ENCODE data around the gene SFRP2. TPM values are rescaled to one million over a fixed set of nuclear protein-coding genes. Genes with fewer than 3 reads are reported as not detected.
A peak's percentile ranks its signal among the peaks of the same experiment; 100 is the strongest.

The SFRP2 gene
- total RNA-seq, 2 donors from 2014 or later: 1.4 to 1.5 TPM

DNA sequence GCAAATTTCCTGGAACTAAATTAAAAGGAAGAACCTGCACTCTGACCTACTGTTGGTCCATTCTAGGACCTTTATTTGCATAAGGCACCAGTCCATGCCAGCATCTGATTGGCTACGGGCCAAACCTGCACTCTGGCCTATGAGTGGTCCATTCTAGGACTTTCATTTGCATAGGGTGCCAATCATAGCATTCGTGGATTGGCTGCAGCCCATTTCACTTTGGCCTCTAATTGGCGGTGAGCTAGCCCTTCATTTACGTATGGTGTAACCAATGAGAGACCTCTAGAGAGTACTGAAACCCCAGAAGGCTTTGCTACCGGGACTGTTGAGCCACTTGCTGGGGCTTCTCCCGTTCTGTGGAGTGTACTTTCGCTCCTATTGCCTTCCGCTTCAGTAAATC lies 23.0 kb downstream of the SFRP2 start:
- DNase-seq (ENCODE audit: low spot score): no peak
- no peaks in the 10 kb centered on the region for H3K9me3 ChIP-seq
- H3K27me3 ChIP-seq: no peaks in the 10 kb centered on the region
- TF ChIP-seq, protein P1, sequence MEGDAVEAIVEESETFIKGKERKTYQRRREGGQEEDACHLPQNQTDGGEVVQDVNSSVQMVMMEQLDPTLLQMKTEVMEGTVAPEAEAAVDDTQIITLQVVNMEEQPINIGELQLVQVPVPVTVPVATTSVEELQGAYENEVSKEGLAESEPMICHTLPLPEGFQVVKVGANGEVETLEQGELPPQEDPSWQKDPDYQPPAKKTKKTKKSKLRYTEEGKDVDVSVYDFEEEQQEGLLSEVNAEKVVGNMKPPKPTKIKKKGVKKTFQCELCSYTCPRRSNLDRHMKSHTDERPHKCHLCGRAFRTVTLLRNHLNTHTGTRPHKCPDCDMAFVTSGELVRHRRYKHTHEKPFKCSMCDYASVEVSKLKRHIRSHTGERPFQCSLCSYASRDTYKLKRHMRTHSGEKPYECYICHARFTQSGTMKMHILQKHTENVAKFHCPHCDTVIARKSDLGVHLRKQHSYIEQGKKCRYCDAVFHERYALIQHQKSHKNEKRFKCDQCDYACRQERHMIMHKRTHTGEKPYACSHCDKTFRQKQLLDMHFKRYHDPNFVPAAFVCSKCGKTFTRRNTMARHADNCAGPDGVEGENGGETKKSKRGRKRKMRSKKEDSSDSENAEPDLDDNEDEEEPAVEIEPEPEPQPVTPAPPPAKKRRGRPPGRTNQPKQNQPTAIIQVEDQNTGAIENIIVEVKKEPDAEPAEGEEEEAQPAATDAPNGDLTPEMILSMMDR (IDR thresholded peaks at IDR 0.05): no peak
- no peak overlapping the region for H3K27ac ChIP-seq
- H3K4me1 ChIP-seq: no peaks in the 10 kb centered on the region
- no peak overlapping the region for H3K4me3 ChIP-seq
- H3K36me3 ChIP-seq: no peaks in the 10 kb centered on the region

DNA sequence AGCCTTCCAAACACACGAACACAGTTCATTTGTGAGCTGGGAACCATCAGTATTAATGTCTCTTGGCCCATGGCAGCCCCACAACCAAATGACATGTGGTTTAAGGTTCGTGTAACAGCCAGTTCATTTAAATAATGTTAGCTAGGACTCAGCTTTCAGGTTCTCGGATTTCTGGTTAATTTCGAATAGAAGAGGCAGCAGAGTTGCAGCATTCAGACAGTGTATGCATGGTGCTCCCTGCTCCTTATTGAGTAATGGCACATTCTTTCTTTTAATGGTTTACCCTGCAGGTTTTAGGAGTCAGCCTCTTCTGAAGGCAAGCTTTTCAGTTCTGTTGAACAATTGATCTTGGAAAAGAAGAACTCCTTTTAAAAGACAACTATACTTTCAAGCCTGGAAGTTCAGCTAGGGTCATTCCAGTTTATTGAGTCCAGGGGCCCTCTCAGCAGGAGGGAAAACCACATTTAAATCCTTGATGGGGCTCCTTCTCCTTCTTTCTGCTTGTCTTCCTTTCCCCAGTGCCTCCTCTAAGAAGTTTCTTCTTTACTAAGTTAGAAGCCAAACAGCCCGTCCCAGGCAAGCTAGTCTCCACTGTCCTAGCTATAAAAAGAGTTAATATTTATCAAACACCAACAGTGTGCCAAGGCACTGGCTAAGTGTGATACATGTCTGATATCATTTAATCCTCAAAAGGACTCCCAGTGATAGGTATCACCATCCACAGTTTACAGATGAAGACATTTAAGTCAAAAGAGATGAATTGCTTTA lies 24.1 kb downstream of the SFRP2 start:
- no peak for DNase-seq (ENCODE audit: low spot score)
- Histone ChIP-seq H3K27ac (no peak overlapping the region), H3K9me3 (no peaks in the 10 kb centered on the region), H3K36me3 (no peaks in the 10 kb centered on the region), H3K4me3 (no peak overlapping the region), H3K4me1 (no peaks in the 10 kb centered on the region), H3K27me3 (no peaks in the 10 kb centered on the region)
- TF ChIP-seq, protein P1 (IDR thresholded peaks at IDR 0.05): no peak

DNA sequence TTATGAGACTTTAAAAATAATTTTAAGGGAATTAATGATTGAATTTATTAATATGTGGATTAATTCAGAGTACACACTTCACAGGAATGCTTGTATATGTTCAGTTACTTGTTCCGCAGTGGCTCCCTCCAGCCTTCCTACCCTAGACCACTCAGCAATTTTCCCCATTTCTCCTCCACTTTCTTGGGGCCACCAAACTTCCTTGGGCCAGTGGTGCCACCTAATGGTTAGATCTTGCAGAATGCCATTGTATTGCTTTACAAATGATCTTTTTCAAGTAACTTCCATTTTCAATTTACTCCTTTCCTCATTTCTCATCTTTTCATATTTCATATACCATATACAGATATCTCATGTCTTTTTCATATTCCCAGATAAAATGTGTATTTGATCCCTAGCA lies 25.5 kb downstream of the SFRP2 start:
- TF ChIP-seq, protein P1 (IDR thresholded peaks at IDR 0.05): no peak
- H3K36me3 ChIP-seq: no peaks in the 10 kb centered on the region
- no peak for DNase-seq (ENCODE audit: low spot score)
- H3K27ac ChIP-seq: no peak overlapping the region
- H3K27me3 ChIP-seq: no peaks in the 10 kb centered on the region
- H3K4me1 ChIP-seq: no peaks in the 10 kb centered on the region
- H3K9me3 ChIP-seq: no peaks in the 10 kb centered on the region
- no peak overlapping the region for H3K4me3 ChIP-seq

DNA sequence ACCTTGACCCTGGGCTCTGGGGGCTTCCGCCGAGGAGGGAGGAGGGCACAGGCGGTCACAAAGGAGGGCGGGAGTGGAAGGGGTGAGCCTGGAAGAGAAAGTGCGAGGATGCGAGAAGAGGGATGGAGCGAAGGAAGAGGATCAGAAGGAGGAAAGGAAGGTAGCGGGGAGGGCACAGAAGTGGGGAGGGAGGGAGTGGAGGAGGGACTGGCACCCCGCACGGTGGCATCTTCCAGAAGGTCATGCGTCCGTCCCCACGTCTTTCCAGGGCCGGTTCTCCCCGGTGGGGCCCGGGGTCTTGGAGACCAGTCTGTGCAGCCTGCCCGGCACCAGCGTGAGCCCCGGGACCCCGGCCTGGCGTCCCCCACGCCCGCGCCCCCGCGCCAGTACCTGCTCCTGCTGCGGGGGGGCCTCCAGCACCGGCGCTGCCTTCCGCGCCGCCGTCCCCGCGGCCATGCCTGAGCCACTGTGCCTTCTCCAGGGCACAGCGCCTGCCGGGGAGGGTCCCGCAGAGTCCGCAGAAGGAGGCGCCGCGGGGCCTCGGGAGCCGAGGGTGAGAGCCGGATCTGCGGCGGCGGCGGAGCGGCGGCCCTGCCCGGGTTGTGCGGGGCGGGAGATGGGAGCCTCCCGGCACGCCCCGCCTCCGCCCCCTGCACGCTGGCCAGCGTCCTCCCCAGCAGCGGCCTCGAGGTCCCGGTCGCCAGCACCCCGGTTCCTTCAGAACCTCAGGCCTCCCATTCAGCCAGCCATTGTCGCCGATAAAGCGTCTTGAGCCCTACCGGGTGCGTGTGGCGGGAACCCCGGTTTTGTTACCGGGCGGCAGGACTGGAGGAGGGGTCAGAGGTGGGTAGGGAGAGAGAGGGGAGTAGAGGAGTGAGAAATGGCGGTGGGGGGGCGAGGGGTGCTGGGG lies 29.2 kb downstream of the SFRP2 start, which contains the start of gene RNF175:
RNF175 (minus strand) TSS at position 618 of the 910 bp plus-strand sequence; CDS start at position 456, 162 bp downstream.
- no peak for DNase-seq (ENCODE audit: low spot score)
- Histone ChIP-seq H3K27me3 (no peaks in the 10 kb centered on the region), H3K9me3 (no peaks in the 10 kb centered on the region), H3K27ac (peak within 1 kb of the TSS in 1 of 2 donors; percentile 15), H3K36me3 (no peaks in the 10 kb centered on the region), H3K4me3 (peak within 1 kb of the TSS; percentile 62 to 67), H3K4me1 (no peaks in the 10 kb centered on the region)
- TF ChIP-seq, protein P1 (IDR thresholded peaks at IDR 0.05): no peak

DNA sequence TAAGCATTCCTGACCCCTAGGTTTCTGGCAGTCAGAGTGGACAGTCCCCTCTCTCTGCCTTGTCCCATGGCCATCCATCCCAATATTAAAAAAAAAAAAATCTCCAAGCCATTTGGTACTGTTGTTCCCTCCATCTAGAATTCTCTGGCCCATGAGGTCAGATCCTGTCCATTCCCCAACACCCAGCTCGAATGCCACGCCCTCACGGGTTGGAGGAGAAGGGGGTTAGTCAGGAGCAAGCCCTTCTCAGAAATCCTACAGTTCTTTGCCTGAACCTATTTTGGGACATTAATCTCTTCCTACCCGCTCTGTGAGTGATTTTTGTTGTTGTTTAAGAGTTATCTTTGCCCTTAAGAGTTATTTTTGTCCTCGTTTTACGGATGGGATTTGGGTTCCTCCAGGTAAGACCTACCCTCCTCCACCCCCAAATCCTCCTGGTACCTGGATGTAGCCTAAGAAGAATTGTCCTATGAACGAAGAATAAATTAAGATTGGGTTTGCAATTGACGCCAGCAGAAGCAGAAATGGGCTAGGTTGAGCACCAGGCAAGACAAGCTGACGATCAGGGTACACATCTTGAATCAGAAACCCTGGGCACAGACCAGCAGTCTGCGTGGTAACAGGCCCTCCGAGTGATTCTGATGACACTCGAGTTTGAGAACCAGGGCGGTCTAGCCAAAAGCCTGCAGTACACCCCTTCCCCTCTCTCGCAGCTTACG lies 30.0 kb downstream of the SFRP2 start:
- H3K27me3 ChIP-seq: no peaks in the 10 kb centered on the region
- no peak overlapping the region for H3K27ac ChIP-seq
- no peak for DNase-seq (ENCODE audit: low spot score)
- H3K9me3 ChIP-seq: no peaks in the 10 kb centered on the region
- no peaks in the 10 kb centered on the region for H3K36me3 ChIP-seq
- H3K4me1 ChIP-seq: no peaks in the 10 kb centered on the region
- H3K4me3 ChIP-seq: peak overlapping the region; percentile 62 to 67
- TF ChIP-seq, protein P1 (IDR thresholded peaks at IDR 0.05): no peak
